Measurements from ENCODE around the gene GAS6.

DNA sequence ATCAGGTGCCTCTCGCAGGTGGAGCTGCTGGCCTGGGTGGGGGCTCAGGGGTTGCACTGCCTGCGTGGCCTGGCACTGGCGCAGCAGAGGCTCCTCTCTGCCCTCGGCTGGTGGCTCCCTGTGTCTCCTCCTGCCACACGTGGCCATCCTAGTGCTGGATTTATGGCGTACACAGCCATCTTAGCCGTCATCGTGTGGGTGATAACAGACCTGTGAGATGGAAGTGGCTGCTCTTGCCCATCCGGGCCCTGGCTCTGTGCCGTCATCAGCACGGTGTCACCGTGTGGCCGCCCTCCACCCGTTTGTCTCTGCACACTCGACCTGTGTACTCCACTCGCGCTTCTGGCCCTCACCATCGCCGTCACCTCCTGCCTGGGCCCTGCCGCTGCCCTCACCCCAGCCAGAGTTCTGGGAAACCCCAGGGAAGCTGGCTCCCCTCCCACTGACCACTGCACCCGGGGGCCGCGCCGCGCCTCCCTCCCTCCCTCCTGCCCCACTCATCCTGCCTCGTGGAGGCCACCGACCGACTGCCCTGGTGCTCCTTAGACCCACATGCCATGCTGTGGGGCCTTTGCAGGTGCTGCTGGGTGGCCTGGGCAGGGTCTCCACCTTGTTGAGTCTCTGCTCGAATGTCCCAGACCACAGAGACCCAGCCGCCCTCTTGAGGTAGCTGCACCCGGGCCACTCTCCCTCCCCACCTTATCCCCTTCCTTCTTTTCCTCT, 75.3 kb downstream of the GAS6 start:
- TF ChIP-seq, protein P1, sequence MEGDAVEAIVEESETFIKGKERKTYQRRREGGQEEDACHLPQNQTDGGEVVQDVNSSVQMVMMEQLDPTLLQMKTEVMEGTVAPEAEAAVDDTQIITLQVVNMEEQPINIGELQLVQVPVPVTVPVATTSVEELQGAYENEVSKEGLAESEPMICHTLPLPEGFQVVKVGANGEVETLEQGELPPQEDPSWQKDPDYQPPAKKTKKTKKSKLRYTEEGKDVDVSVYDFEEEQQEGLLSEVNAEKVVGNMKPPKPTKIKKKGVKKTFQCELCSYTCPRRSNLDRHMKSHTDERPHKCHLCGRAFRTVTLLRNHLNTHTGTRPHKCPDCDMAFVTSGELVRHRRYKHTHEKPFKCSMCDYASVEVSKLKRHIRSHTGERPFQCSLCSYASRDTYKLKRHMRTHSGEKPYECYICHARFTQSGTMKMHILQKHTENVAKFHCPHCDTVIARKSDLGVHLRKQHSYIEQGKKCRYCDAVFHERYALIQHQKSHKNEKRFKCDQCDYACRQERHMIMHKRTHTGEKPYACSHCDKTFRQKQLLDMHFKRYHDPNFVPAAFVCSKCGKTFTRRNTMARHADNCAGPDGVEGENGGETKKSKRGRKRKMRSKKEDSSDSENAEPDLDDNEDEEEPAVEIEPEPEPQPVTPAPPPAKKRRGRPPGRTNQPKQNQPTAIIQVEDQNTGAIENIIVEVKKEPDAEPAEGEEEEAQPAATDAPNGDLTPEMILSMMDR (IDR thresholded peaks at IDR 0.05), result no peak
- TF ChIP-seq EZH2 (IDR thresholded peaks at IDR 0.05; ENCODE audit: borderline replicate concordance, insufficient read depth, low read depth, low read length, poor library complexity, severe bottlenecking), result no peak
